K562 (cell line): ENCODE results near the gene ERVW-1. TPM values are rescaled to one million over a fixed set of nuclear protein-coding genes. Genes with fewer than 3 reads are reported as not detected.

Source experiments
- ARNT ChIP-seq, 2 experiments: fragments of 450-650 bp; IDR thresholded peaks; 2 replicates each; pipeline ENCODE4 v1.6.1; 2016; ENCODE audit warnings: mild to moderate bottlenecking in 1 of 2
- CBX3 ChIP-seq, 2 experiments: IDR thresholded peaks; 1 replicate in 1 of 2; 2 replicates in 1 of 2; pipeline ENCODE4 v1.6.1; 2012; ENCODE audit warnings: inconsistent platforms in 2 of 2, low read length in 2 of 2, borderline replicate concordance in 1 of 2, control low read depth in 1 of 2
- CHCHD3 ChIP-seq: fragments of 250-450 bp; sonication (Bioruptor Pico); IDR thresholded peaks from 2 replicates; pipeline ENCODE4 v2.1.2; 2022; ENCODE audit warnings: mild to moderate bottlenecking
- CHD1 ChIP-seq: fragments of 200-600 bp; sonication (generic); IDR thresholded peaks from one replicate; pipeline ENCODE4 v1.6.1; 2012; ENCODE audit warnings: mild to moderate bottlenecking, moderate library complexity, low read length, inconsistent platforms
- EP300 ChIP-seq: IDR thresholded peaks from 2 replicates; pipeline ENCODE4 v1.6.1; 2012; ENCODE audit warnings: low read length, improper control_type of control experiment
- ETV5 ChIP-seq: sonication (generic); formaldehyde crosslinking; IDR thresholded peaks from 2 replicates; pipeline ENCODE4 v1.4.0; 2020; ENCODE audit warnings: low read depth, mild to moderate bottlenecking, missing genetic modification reagents
- FOXJ2 ChIP-seq: fragments of 200-800 bp; sonication (Bioruptor generic); IDR thresholded peaks from 2 replicates; pipeline ENCODE4 v1.6.1; 2016; ENCODE audit warnings: missing genetic modification characterization, missing compliant biosample characterization
- FOXK2 ChIP-seq, 2 experiments: fragments of 450-650 bp; IDR thresholded peaks in 1 of 2; conservative IDR thresholded peaks in 1 of 2; 2 replicates each; pipeline ENCODE4 v1.6.1; 2016; ENCODE audit warnings: low read depth in 2 of 2, mild to moderate bottlenecking in 1 of 2
- JUNB ChIP-seq: fragments of 450-650 bp; formaldehyde crosslinking; conservative IDR thresholded peaks from 2 replicates; pipeline ENCODE4 v1.4.0; 2020; ENCODE audit warnings: mild to moderate bottlenecking
- KLF16 ChIP-seq: IDR thresholded peaks from 2 replicates; pipeline ENCODE4 v1.6.1; 2016; ENCODE audit warnings: antibody characterized with exemption
- KLF6 ChIP-seq: fragments of 250-450 bp; sonication (Bioruptor Pico); IDR thresholded peaks from 2 replicates; pipeline ENCODE4 v1.4.0; 2020; ENCODE audit warnings: mild to moderate bottlenecking, moderate library complexity, borderline replicate concordance
- L3MBTL2 ChIP-seq: fragments of 450-650 bp; IDR thresholded peaks from 2 replicates; pipeline ENCODE4 v1.6.1; 2016; ENCODE audit warnings: mild to moderate bottlenecking, moderate library complexity
- NCOR1 ChIP-seq: fragments of 450-650 bp; IDR thresholded peaks from 2 replicates; pipeline ENCODE4 v1.6.1; 2016; ENCODE audit warnings: mild to moderate bottlenecking, moderate library complexity
- NFIC ChIP-seq: fragments of 450-650 bp; IDR thresholded peaks from 2 replicates; pipeline ENCODE4 v1.6.1; 2017; ENCODE audit warnings: mild to moderate bottlenecking, inconsistent platforms
- NFRKB ChIP-seq: fragments of 450-650 bp; IDR thresholded peaks from 2 replicates; pipeline ENCODE4 v1.6.1; 2016; ENCODE audit warnings: low read depth
- PCBP1 ChIP-seq: fragments of 200-400 bp; formaldehyde crosslinking; IDR thresholded peaks from 2 replicates; pipeline ENCODE4 v1.6.1; 2018; ENCODE audit warnings: mild to moderate bottlenecking, low read depth, low read length; ENCODE audit not compliant: poor library complexity, severe bottlenecking
- SRF ChIP-seq, 2 experiments: fragments of 250-450, 450-650 bp in 1 of 2; sonication (Bioruptor Pico) in 1 of 2; sonication (generic) in 1 of 2; formaldehyde crosslinking; IDR thresholded peaks; 2 replicates each; pipeline versions ENCODE4 v1.5.0 to v1.5.1; 2020 to 2022; ENCODE audit warnings: mild to moderate bottlenecking in 1 of 2, missing genetic modification reagents in 1 of 2
- ZNF644 ChIP-seq: fragments of 200-800 bp; sonication (Bioruptor generic); IDR thresholded peaks from 2 replicates; pipeline ENCODE4 v1.6.1; 2016; ENCODE audit warnings: low read depth, missing genetic modification characterization, missing compliant biosample characterization
- ZNF764 ChIP-seq: fragments of 250-450 bp; sonication (Bioruptor Pico); IDR thresholded peaks from 2 replicates; pipeline ENCODE4 v1.4.0; 2020; ENCODE audit warnings: low read depth, mild to moderate bottlenecking, moderate library complexity
- polyA plus RNA-seq, 8 experiments: library from polyadenylated mRNA; depleted of rRNA in 4 of 8; stranded (reverse) in 5 of 8; unstranded in 3 of 8; fragments of >200 nt; fragmentation: Nextera tagmentation in 2 of 8; fragmentation: Illumina TruSeq in 1 of 8; extraction: Ambion mirVana in 2 of 8; extraction: Trizol in 1 of 8; gene quantifications; 2 replicates each; pipeline versions ENCODE4 v1.2.1 to v1.2.3, GENCODE V29; 2011 to 2014; ENCODE audit warnings: inconsistent platforms in 1 of 8, missing spikeins in 1 of 8
- total RNA-seq, 7 experiments: library from RNA; depleted of rRNA in 6 of 7; stranded (reverse); fragments of >200 nt in 6 of 7; fragmentation: Illumina TruSeq in 2 of 7; extraction: Trizol in 2 of 7; gene quantifications; 2 replicates each; pipeline versions ENCODE4 v1.2.1 to v1.2.3, GENCODE V29; 2011 to 2021; ENCODE audit warnings: low replicate concordance in 1 of 7
- TF ChIP-seq, protein P1 (sequence below), 2 experiments: fragments of 450-650 bp in 1 of 2; sonication (generic) in 1 of 2; formaldehyde crosslinking in 1 of 2; IDR thresholded peaks in 1 of 2; conservative IDR thresholded peaks in 1 of 2; 2 replicates each; pipeline versions ENCODE4 v1.6.1 to v1.8.1; 2016 to 2023; ENCODE audit warnings: mild to moderate bottlenecking in 2 of 2, moderate library complexity in 2 of 2, inconsistent platforms in 1 of 2, missing genetic modification reagents in 1 of 2
- TF ChIP-seq, protein P2 (sequence below): sonication (generic); formaldehyde crosslinking; IDR thresholded peaks from 2 replicates; pipeline ENCODE4 v1.8.0; 2022; ENCODE audit warnings: mild to moderate bottlenecking, low read depth, missing genetic modification reagents
- TF ChIP-seq, protein P3 (sequence below): IDR thresholded peaks from 3 replicates; pipeline ENCODE4 v1.6.1; 2011; ENCODE audit warnings: borderline replicate concordance, mild to moderate bottlenecking; ENCODE audit not compliant: insufficient read length, insufficient read depth
- TF ChIP-seq, protein P4 (sequence below): fragments of 250-450 bp; sonication (Bioruptor Pico); IDR thresholded peaks from 2 replicates; pipeline ENCODE4 v1.5.0; 2021
- TF ChIP-seq, protein P5 (sequence below): fragments of 450-650 bp; formaldehyde crosslinking; IDR thresholded peaks from 2 replicates; pipeline ENCODE4 v1.4.0; 2020; ENCODE audit warnings: mild to moderate bottlenecking, moderate library complexity

ERVW-1 gene
- total and polyA plus RNA-seq, 9 of the 15 experiments (the other 6 are each of a cell fraction or from before 2014, with no cell fraction given) = not detected

DNA sequence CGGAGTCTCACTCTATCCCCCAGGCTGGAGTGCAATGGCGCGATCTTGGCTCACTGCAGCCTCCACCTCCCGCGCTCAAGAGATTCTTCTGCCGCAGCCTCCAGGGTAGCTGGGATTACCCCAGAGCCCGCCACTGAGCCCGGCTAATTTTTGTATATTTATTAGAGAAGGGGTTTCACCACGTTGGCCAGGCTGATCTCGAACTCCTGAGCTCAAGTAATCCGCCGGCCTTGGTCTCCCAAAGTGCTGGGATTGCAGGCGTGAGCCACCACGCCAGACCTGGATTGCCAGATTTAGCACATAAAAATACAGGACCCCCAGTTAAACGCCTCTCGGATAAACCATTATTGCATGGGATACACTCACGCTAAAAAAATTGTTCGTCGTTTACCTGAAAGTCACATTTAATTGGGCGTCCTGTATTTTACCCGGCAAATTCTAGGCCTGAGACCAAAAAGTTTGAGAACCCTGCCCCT, 30.8 kb downstream of the ERVW-1 start (continued):
- TF ChIP-seq, protein P1, sequence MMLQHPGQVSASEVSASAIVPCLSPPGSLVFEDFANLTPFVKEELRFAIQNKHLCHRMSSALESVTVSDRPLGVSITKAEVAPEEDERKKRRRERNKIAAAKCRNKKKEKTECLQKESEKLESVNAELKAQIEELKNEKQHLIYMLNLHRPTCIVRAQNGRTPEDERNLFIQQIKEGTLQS (IDR thresholded peaks at IDR 0.05) = no peak
- TF ChIP-seq, protein P1 (CRISPR knock-in tag; conservative IDR thresholded peaks at IDR 0.05) = peak; percentile 80; the same call in 1 of the 2 replicates
- TF ChIP-seq, protein P2, sequence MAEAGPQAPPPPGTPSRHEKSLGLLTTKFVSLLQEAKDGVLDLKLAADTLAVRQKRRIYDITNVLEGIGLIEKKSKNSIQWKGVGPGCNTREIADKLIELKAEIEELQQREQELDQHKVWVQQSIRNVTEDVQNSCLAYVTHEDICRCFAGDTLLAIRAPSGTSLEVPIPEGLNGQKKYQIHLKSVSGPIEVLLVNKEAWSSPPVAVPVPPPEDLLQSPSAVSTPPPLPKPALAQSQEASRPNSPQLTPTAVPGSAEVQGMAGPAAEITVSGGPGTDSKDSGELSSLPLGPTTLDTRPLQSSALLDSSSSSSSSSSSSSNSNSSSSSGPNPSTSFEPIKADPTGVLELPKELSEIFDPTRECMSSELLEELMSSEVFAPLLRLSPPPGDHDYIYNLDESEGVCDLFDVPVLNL = no peak
- TF ChIP-seq PCBP1 (no peak), JUNB (CRISPR knock-in tag) (no peak), L3MBTL2 (peak; percentile 92), NCOR1 (no peak), EP300 (no peak), ZNF644 (tag) (peak; percentile 11; the same call in 1 of the 2 replicates), FOXK2 (conservative IDR thresholded peaks at IDR 0.05 in 1 of 2, IDR thresholded peaks at IDR 0.05 in 1 of 2; ENCODE audit: low read depth in 2 of 2) (0 out of 4 replicates have a peak, but pooled peaks of 1 of the 2 experiments have one; percentile 33), KLF6 (no peak), CBX3 (IDR thresholded peaks at IDR 0.05; ENCODE audit: borderline replicate concordance in 1 of 2, low read length in 2 of 2) (no peak; a peak in 1 of 3 replicates), ETV5 (CRISPR knock-in tag) (no peak), ARNT (IDR thresholded peaks at IDR 0.05) (0 out of 4 replicates have a peak, but pooled peaks of 1 of the 2 experiments have one; percentile 38), NFIC (no peak), CHD1 (no peak), ZNF764 (CRISPR knock-in tag) (no peak), CHCHD3 (CRISPR knock-in tag) (no peak), FOXJ2 (tag) (0 out of 2 replicates have a peak, but pooled peaks have one; percentile 37), SRF (CRISPR knock-in tag; IDR thresholded peaks at IDR 0.05) (no peak), KLF16 (peak; percentile 49; the same call in 1 of the 2 replicates), NFRKB (no peak)
- TF ChIP-seq, protein P3, sequence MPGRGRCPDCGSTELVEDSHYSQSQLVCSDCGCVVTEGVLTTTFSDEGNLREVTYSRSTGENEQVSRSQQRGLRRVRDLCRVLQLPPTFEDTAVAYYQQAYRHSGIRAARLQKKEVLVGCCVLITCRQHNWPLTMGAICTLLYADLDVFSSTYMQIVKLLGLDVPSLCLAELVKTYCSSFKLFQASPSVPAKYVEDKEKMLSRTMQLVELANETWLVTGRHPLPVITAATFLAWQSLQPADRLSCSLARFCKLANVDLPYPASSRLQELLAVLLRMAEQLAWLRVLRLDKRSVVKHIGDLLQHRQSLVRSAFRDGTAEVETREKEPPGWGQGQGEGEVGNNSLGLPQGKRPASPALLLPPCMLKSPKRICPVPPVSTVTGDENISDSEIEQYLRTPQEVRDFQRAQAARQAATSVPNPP = no peak
- TF ChIP-seq, protein P4, sequence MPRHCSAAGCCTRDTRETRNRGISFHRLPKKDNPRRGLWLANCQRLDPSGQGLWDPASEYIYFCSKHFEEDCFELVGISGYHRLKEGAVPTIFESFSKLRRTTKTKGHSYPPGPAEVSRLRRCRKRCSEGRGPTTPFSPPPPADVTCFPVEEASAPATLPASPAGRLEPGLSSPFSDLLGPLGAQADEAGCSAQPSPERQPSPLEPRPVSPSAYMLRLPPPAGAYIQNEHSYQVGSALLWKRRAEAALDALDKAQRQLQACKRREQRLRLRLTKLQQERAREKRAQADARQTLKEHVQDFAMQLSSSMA = no peak
- TF ChIP-seq, protein P5, sequence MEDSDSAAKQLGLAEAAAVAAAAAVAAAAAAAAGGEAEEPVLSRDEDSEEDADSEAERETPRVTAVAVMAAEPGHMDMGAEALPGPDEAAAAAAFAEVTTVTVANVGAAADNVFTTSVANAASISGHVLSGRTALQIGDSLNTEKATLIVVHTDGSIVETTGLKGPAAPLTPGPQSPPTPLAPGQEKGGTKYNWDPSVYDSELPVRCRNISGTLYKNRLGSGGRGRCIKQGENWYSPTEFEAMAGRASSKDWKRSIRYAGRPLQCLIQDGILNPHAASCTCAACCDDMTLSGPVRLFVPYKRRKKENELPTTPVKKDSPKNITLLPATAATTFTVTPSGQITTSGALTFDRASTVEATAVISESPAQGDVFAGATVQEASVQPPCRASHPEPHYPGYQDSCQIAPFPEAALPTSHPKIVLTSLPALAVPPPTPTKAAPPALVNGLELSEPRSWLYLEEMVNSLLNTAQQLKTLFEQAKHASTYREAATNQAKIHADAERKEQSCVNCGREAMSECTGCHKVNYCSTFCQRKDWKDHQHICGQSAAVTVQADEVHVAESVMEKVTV (CRISPR knock-in tag) = peak; percentile 82; the same call in 1 of the 2 replicates
